MCF 10A (cell line): ENCODE results near the gene UGT1A5. TPM values are rescaled to one million over a fixed set of nuclear protein-coding genes. Genes with fewer than 3 reads are reported as not detected.

Source experiments
- BruUV-seq: library from RNA; stranded (reverse); fragments of 400-500 nt; replicated peaks from 2 replicates; lab custom pipeline; 2021; lab: Mats Ljungman, UMichigan
- CTCF ChIA-PET: fragments of 300-600 bp; sonication (Branson Sonifier 250); formaldehyde crosslinking; extraction: SDS; loops from one replicate; lab custom pipeline; 2021; ENCODE audit warnings: antibody characterized with exemption, inconsistent platforms; lab: Yijun Ruan, JAX
- POLR2A ChIA-PET: fragments of 300-600, 350-650 bp; sonication (Branson Sonifier 250); formaldehyde crosslinking; extraction: SDS; loops from one replicate; lab custom pipeline; 2020; ENCODE audit warnings: antibody characterized with exemption, inconsistent platforms; lab: Yijun Ruan, JAX
- DNase-seq: peaks from one replicate; pipeline ENCODE4 v3.0.0-alpha.2; 2018; ENCODE audit not compliant: unreplicated experiment
- H3K27ac Mint-ChIP-seq: one replicate; pipeline ENCODE4 v1.8.0; 2022; ENCODE audit warnings: mild to moderate bottlenecking, low read depth, mixed read lengths; ENCODE audit not compliant: unreplicated experiment
- H3K27me3 Mint-ChIP-seq: one replicate; pipeline ENCODE4 v1.8.0; 2022; ENCODE audit warnings: mixed read lengths; ENCODE audit not compliant: insufficient read depth, unreplicated experiment
- H3K36me3 Mint-ChIP-seq: one replicate; pipeline ENCODE4 v1.8.0; 2022; ENCODE audit warnings: mild to moderate bottlenecking, moderate library complexity, mixed read lengths; ENCODE audit not compliant: insufficient read depth, unreplicated experiment
- H3K4me1 Mint-ChIP-seq: one replicate; pipeline ENCODE4 v1.8.0; 2022; ENCODE audit warnings: mixed read lengths; ENCODE audit not compliant: insufficient read depth, unreplicated experiment
- H3K4me3 Mint-ChIP-seq: one replicate; pipeline ENCODE4 v1.8.0; 2022; ENCODE audit warnings: mild to moderate bottlenecking, moderate library complexity, mixed read lengths; ENCODE audit not compliant: unreplicated experiment
- H3K9me3 Mint-ChIP-seq: one replicate; pipeline ENCODE4 v1.8.0; 2022; ENCODE audit warnings: mixed read lengths; ENCODE audit not compliant: unreplicated experiment
- CTCF ChIP-seq: fragments of 200-600 bp; IDR thresholded peaks from one replicate; pipeline ENCODE4 v1.8.0; 2022; ENCODE audit warnings: antibody characterized with exemption, mild to moderate bottlenecking; ENCODE audit not compliant: unreplicated experiment
- intact Hi-C: fragments of 100-400 bp; cut with micrococcal nuclease; formaldehyde crosslinking; loops from 2 replicates; pipeline ENCODE4 v1.14.1; 2022
- total RNA-seq: library from RNA; stranded (reverse); gene quantifications from 2 replicates; pipeline ENCODE4 v1.2.3, GENCODE V29; 2022

Gene UGT1A5
- total RNA-seq, 1 experiment from 2014 or later: not detected

- intact Hi-C loops: no loop called here
- ChIA-PET CTCF (interaction anchor here (4.1 kb wide), 1 partner anchor 19 kb away, joined by 18 read pairs; the partner anchor contains the start of gene UGT1A5), POLR2A (interaction anchor here (2.7 to 4.6 kb wide), 5 partner anchors 7 to 204 kb away, joined by 14 to 91 read pairs (median 59); partner anchors contain the start of genes UGT1A7 and USP40)
- TF ChIP-seq CTCF: no peak
- peaks cover 30% of the 10 kb centered on the region for H3K4me1 Mint-ChIP-seq
- BruUV-seq: no TSS peak
- H3K27ac Mint-ChIP-seq: peak within 1 kb of the TSS; percentile 86
- H3K9me3 Mint-ChIP-seq: no peaks in the 10 kb centered on the region
- no peak for DNase-seq
- H3K4me3 Mint-ChIP-seq: peak within 1 kb of the TSS; percentile 56
- H3K27me3 Mint-ChIP-seq: no peaks in the 10 kb centered on the region
- no peaks in the 10 kb centered on the region for H3K36me3 Mint-ChIP-seq
Observed at GRCh38 chr2:233692648-233693047, 20.1 kb upstream of the UGT1A5 start, which contains the start of gene UGT1A6. UGT1A6 (plus strand) TSS chr2:233692890; CDS start chr2:233693005, 115 bp downstream.

- ChIA-PET POLR2A (no interaction called here), CTCF (interaction anchor here (0.9 kb wide), 1 partner anchor 12 kb away, joined by 4 read pairs; no protein-coding TSS in a partner anchor)
- DNase-seq: no peak
- no TSS peak for BruUV-seq
- intact Hi-C loops: no loop called here
- Mint-ChIP-seq H3K36me3 (no peaks in the 10 kb centered on the region), H3K27ac (no peak overlapping the region), H3K4me1 (peaks cover 28% of the 10 kb centered on the region), H3K9me3 (no peaks in the 10 kb centered on the region), H3K4me3 (no peak overlapping the region), H3K27me3 (no peaks in the 10 kb centered on the region)
- TF ChIP-seq CTCF: no peak
Observed at GRCh38 chr2:233693963-233694362, 18.7 kb upstream of the UGT1A5 start.

GRCh38 chr2:233698740-233699139, 14.0 kb upstream of the UGT1A5 start:
- DNase-seq: no peak
- ChIA-PET POLR2A (interaction anchor here (0.7 to 1.9 kb wide), 3 partner anchors 8 to 1684 kb away, joined by 3 to 40 read pairs (median 3); no protein-coding TSS in a partner anchor), CTCF (no interaction called here)
- H3K4me1 Mint-ChIP-seq: no peaks in the 10 kb centered on the region
- intact Hi-C loops: no loop called here
- no peak for TF ChIP-seq CTCF
- H3K4me3 Mint-ChIP-seq: no peak overlapping the region
- H3K27me3 Mint-ChIP-seq: no peaks in the 10 kb centered on the region
- peaks cover 8% of the 10 kb centered on the region for H3K9me3 Mint-ChIP-seq
- no peaks in the 10 kb centered on the region for H3K36me3 Mint-ChIP-seq
- BruUV-seq: no TSS peak
- H3K27ac Mint-ChIP-seq: no peak overlapping the region

GRCh38 chr2:233699424-233700027, 13.2 kb upstream of the UGT1A5 start:
- ChIA-PET POLR2A (interaction anchor here (0.7 to 1.9 kb wide), 5 partner anchors 8 to 1683 kb away, joined by 3 to 40 read pairs (median 4); partner anchors contain the start of genes UGT1A7 and USP40), CTCF (interaction anchor here (0.7 kb wide), 1 partner anchor 193 kb away, joined by 3 read pairs; no protein-coding TSS in a partner anchor)
- Mint-ChIP-seq H3K9me3 (peaks cover 15% of the 10 kb centered on the region), H3K27ac (peak overlapping the region; percentile 63), H3K36me3 (no peaks in the 10 kb centered on the region), H3K27me3 (no peaks in the 10 kb centered on the region), H3K4me1 (no peaks in the 10 kb centered on the region), H3K4me3 (no peak overlapping the region)
- no peak for DNase-seq
- intact Hi-C loops: no loop called here
- no peak for TF ChIP-seq CTCF
- BruUV-seq: no TSS peak
